Keratinocyte (primary cell): ENCODE results near the gene PUM1. TPM values are rescaled to one million over a fixed set of nuclear protein-coding genes. Genes with fewer than 3 reads are reported as not detected.

ENCODE experiments used
- DNase-seq: peaks from one replicate; pipeline ENCODE4 v3.0.0-alpha.2; 2011; ENCODE audit warnings: low read depth, missing footprints, low spot score
- FAIRE-seq: peaks from 2 replicates; lab custom pipeline; 2011; peaks lifted over from hg19 to GRCh38; lab: Jason Lieb, UNC
- H2AFZ ChIP-seq: 2 replicates; pipeline ENCODE4 v1.6.0; 2012; ENCODE audit warnings: low read length, control low read depth, inconsistent platforms; ENCODE audit not compliant: control insufficient read depth
- H3K27ac ChIP-seq: 2 replicates; pipeline ENCODE4 v1.5.1; 2011; ENCODE audit warnings: low read length; ENCODE audit not compliant: control insufficient read depth, insufficient read depth
- H3K27me3 ChIP-seq: 3 replicates; pipeline ENCODE4 v1.6.0; 2011; ENCODE audit warnings: low read length; ENCODE audit not compliant: control insufficient read depth, insufficient read depth; ENCODE audit errors: extremely low read depth
- H3K36me3 ChIP-seq, 2 experiments: 2 replicates in 1 of 2; 3 replicates in 1 of 2; pipeline ENCODE4 v1.5.1; 2011; ENCODE audit warnings: low read length in 2 of 2, mild to moderate bottlenecking in 1 of 2; ENCODE audit not compliant: control insufficient read depth in 2 of 2, insufficient read depth in 2 of 2; ENCODE audit errors: extremely low read depth in 1 of 2
- H3K4me1 ChIP-seq: 3 replicates; pipeline ENCODE4 v1.5.1; 2011; ENCODE audit warnings: low read length; ENCODE audit not compliant: control insufficient read depth, insufficient read depth; ENCODE audit errors: extremely low read depth
- H3K4me2 ChIP-seq: 3 replicates; pipeline ENCODE4 v1.6.0; 2011; ENCODE audit warnings: low read depth, low read length; ENCODE audit not compliant: control insufficient read depth, insufficient read depth; ENCODE audit errors: extremely low read depth
- H3K4me3 ChIP-seq, 3 experiments: fragments of 200-600 bp in 1 of 3; sonication (generic) in 1 of 3; 2 replicates in 2 of 3; 3 replicates in 1 of 3; pipeline ENCODE4 v1.5.1; 2011 to 2016; ENCODE audit warnings: low read length in 3 of 3, mild to moderate bottlenecking in 3 of 3, control low read depth in 2 of 3, inconsistent platforms in 1 of 3, low read depth in 1 of 3, mixed read lengths in 1 of 3, mixed run types in 1 of 3, moderate library complexity in 1 of 3; ENCODE audit not compliant: control insufficient read depth in 2 of 3, insufficient read depth in 2 of 3; ENCODE audit errors: extremely low read depth in 1 of 3
- H3K79me2 ChIP-seq: 2 replicates; pipeline ENCODE4 v1.6.0; 2012; ENCODE audit warnings: low read length; ENCODE audit not compliant: control insufficient read depth, insufficient read depth
- H3K9ac ChIP-seq: 3 replicates; pipeline ENCODE4 v1.6.0; 2011; ENCODE audit warnings: low read length; ENCODE audit not compliant: control insufficient read depth, insufficient read depth; ENCODE audit errors: extremely low read depth
- H3K9me1 ChIP-seq: 3 replicates; pipeline ENCODE4 v1.6.0; 2011; ENCODE audit warnings: low read length; ENCODE audit not compliant: control insufficient read depth, insufficient read depth; ENCODE audit errors: extremely low read depth
- H3K9me3 ChIP-seq: 2 replicates; pipeline ENCODE4 v1.5.1; 2012; ENCODE audit warnings: low read depth, low read length; ENCODE audit not compliant: control insufficient read depth
- H4K20me1 ChIP-seq: 3 replicates; pipeline ENCODE4 v1.6.0; 2011; ENCODE audit warnings: low read length; ENCODE audit not compliant: control insufficient read depth, insufficient read depth; ENCODE audit errors: extremely low read depth
- EZH2 ChIP-seq: IDR thresholded peaks from one replicate; pipeline ENCODE4 v1.6.1; 2012; ENCODE audit warnings: inconsistent platforms, mild to moderate bottlenecking, low read length, moderate library complexity
- dilution Hi-C: fragments of 300-500 bp; cut with MboI; formaldehyde crosslinking; loops from one replicate; pipeline ENCODE4 v1.7.0; 2020; ENCODE audit warnings: low sequenced_read_pairs; ENCODE audit not compliant: extremely low pct_ligation_motif_present
- polyA plus RNA-seq, 5 experiments: library from polyadenylated mRNA; depleted of rRNA in 3 of 5; stranded (reverse) in 3 of 5; stranded (forward) in 1 of 5; unstranded in 1 of 5; fragments of >200 nt; gene quantifications; 1 replicate in 1 of 5; 2 replicates in 3 of 5; 3 replicates in 1 of 5; pipeline versions ENCODE4 v1.2.1 to v1.2.3, GENCODE V29; 2011 to 2012; ENCODE audit warnings: missing spikeins in 2 of 5, low read depth in 1 of 5, low replicate concordance in 1 of 5
- TF ChIP-seq, protein P1 (sequence below), 3 experiments: IDR thresholded peaks in 1 of 3; conservative IDR thresholded peaks in 1 of 3; optimal IDR thresholded peaks in 1 of 3; 2 replicates in 2 of 3; 3 replicates in 1 of 3; pipeline versions ENCODE3 to v1.5.1; 2011; ENCODE audit warnings: low read length in 3 of 3, mild to moderate bottlenecking in 3 of 3, moderate library complexity in 2 of 3, control low read depth in 1 of 3, inconsistent platforms in 1 of 3; ENCODE audit not compliant: insufficient read depth in 2 of 3; ENCODE audit errors: extremely low read depth in 1 of 3

The PUM1 gene
- polyA plus RNA-seq, 1 donor (not counting 4 experiments of a cell fraction or from before 2014, with no cell fraction given), result 68.6 TPM

DNA sequence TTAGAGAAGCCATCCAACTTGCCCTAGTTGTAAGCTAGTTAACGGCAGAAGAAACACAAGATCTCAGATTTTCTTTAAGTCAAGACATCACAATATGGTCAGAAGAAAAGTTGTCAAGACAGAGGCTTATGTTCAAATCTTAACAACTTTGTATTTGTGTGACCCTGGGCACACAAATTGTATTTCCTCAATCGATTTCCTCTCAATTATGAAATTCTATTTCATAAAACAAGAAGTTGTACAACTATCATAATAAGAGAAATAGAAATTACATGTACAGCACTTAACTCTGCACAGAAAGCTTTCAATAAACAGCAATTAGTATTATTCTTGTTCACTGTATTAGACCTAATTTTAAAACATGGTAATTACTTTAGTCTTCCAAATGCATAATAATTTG is 94.0 kb downstream of the PUM1 start:
- Histone ChIP-seq H3K4me1 (peaks cover 17% of the 10 kb centered on the region), H3K9ac (no peak overlapping the region), H3K4me3 (no peak overlapping the region), H4K20me1 (peaks cover 19% of the 10 kb centered on the region), H3K9me1 (no peaks in the 10 kb centered on the region), H3K9me3 (no peaks in the 10 kb centered on the region), H2AFZ (no peak overlapping the region), H3K79me2 (peaks cover 49% of the 10 kb centered on the region), H3K36me3 (peaks cover 14 to 18% of the 10 kb centered on the region in 2 experiments), H3K27ac (no peak overlapping the region), H3K4me2 (no peak overlapping the region), H3K27me3 (no peaks in the 10 kb centered on the region)
- no peak for TF ChIP-seq EZH2
- TF ChIP-seq, protein P1, sequence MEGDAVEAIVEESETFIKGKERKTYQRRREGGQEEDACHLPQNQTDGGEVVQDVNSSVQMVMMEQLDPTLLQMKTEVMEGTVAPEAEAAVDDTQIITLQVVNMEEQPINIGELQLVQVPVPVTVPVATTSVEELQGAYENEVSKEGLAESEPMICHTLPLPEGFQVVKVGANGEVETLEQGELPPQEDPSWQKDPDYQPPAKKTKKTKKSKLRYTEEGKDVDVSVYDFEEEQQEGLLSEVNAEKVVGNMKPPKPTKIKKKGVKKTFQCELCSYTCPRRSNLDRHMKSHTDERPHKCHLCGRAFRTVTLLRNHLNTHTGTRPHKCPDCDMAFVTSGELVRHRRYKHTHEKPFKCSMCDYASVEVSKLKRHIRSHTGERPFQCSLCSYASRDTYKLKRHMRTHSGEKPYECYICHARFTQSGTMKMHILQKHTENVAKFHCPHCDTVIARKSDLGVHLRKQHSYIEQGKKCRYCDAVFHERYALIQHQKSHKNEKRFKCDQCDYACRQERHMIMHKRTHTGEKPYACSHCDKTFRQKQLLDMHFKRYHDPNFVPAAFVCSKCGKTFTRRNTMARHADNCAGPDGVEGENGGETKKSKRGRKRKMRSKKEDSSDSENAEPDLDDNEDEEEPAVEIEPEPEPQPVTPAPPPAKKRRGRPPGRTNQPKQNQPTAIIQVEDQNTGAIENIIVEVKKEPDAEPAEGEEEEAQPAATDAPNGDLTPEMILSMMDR (optimal IDR thresholded peaks at IDR 0.05 in 1 of 3, IDR thresholded peaks at IDR 0.05 in 1 of 3, conservative IDR thresholded peaks at IDR 0.05 in 1 of 3; ENCODE audit: extremely low read depth in 1 of 3, insufficient read depth in 2 of 3, low read length in 3 of 3), result no peak
- dilution Hi-C loops, result no loop called here
- no peak for FAIRE-seq
- DNase-seq, result no peak

DNA sequence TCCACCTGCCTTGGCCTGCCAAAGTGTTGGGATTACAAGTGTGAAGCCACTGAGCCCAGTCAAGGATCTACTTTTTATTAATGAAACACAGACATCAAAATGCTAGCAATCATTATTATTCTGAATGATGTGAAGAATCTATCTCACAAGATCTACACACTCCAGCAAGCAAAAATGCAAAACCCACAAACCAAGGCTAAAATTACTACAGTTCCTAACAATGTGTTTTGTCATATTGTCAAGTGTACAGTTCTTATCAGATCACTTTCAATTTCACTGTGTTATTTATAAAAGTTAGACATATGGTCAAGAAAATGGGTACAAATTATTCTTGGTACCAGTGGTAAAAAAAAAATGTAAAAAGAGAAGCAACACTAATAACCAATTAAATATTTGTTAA is 95.6 kb downstream of the PUM1 start:
- peaks cover 50% of the 10 kb centered on the region for H3K79me2 ChIP-seq
- H4K20me1 ChIP-seq, result peaks cover 16% of the 10 kb centered on the region
- FAIRE-seq, result no peak
- H3K9me1 ChIP-seq, result no peaks in the 10 kb centered on the region
- H3K4me1 ChIP-seq, result peaks cover 17% of the 10 kb centered on the region
- H2AFZ ChIP-seq, result no peak overlapping the region
- H3K27ac ChIP-seq, result no peak overlapping the region
- no peaks in the 10 kb centered on the region for H3K27me3 ChIP-seq
- no peak overlapping the region for H3K4me2 ChIP-seq
- no peak overlapping the region for H3K9ac ChIP-seq
- no peaks in the 10 kb centered on the region for H3K9me3 ChIP-seq
- no peak for DNase-seq
- peaks cover 22% of the 10 kb centered on the region in 2 experiments for H3K36me3 ChIP-seq
- H3K4me3 ChIP-seq, result no peak overlapping the region
- no peak for TF ChIP-seq EZH2
- TF ChIP-seq, protein P1 (optimal IDR thresholded peaks at IDR 0.05 in 1 of 3, IDR thresholded peaks at IDR 0.05 in 1 of 3, conservative IDR thresholded peaks at IDR 0.05 in 1 of 3; ENCODE audit: extremely low read depth in 1 of 3, insufficient read depth in 2 of 3, low read length in 3 of 3), result no peak
- dilution Hi-C loops, result no loop called here
